ENCODE data around the gene ADAMTS7. TPM values are rescaled to one million over a fixed set of nuclear protein-coding genes. Genes with fewer than 3 reads are reported as not detected.

The ADAMTS7 gene
- total RNA-seq, 1 experiment from 2014 or later, result 12.0 TPM

DNA sequence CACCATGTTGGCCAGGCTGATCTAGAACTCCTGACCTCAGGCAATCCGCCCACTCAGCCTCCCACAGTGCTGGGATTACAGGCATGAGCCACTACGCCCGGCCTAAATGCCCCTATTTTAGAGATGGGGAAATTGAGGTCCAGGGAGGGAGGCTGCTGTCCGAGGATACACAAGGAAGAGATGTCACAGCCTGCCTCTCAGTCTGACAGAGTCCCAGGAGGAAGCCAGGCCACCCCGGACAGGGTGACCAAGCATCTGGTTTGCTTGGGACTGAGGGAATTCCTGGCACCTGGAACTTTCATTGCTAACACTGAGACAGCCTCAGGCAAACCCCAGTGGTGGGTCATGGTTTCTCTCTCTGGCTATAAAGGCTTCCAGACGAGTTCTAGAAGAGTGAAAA, 30.6 kb upstream of the ADAMTS7 start:
- TF ChIP-seq SIN3A (IDR thresholded peaks at IDR 0.05; ENCODE audit: low read depth), result no peak
- TF ChIP-seq, protein P1, sequence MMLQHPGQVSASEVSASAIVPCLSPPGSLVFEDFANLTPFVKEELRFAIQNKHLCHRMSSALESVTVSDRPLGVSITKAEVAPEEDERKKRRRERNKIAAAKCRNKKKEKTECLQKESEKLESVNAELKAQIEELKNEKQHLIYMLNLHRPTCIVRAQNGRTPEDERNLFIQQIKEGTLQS (IDR thresholded peaks at IDR 0.05), result no peak
- no peak for TF ChIP-seq EZH2phosphoT487 (IDR thresholded peaks at IDR 0.05; ENCODE audit: borderline replicate concordance)
- TF ChIP-seq, protein P2, sequence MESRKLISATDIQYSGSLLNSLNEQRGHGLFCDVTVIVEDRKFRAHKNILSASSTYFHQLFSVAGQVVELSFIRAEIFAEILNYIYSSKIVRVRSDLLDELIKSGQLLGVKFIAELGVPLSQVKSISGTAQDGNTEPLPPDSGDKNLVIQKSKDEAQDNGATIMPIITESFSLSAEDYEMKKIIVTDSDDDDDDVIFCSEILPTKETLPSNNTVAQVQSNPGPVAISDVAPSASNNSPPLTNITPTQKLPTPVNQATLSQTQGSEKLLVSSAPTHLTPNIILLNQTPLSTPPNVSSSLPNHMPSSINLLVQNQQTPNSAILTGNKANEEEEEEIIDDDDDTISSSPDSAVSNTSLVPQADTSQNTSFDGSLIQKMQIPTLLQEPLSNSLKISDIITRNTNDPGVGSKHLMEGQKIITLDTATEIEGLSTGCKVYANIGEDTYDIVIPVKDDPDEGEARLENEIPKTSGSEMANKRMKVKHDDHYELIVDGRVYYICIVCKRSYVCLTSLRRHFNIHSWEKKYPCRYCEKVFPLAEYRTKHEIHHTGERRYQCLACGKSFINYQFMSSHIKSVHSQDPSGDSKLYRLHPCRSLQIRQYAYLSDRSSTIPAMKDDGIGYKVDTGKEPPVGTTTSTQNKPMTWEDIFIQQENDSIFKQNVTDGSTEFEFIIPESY (IDR thresholded peaks at IDR 0.05; ENCODE audit: extremely low read depth, insufficient replicate concordance, low read length), result no peak
- no peak for TF ChIP-seq POLR2A (IDR thresholded peaks at IDR 0.05; ENCODE audit: borderline replicate concordance, extremely low read depth, insufficient read depth, insufficient read length)
- no peak for TF ChIP-seq ELF1 (IDR thresholded peaks at IDR 0.05; ENCODE audit: borderline replicate concordance, low read depth)
- no peak for TF ChIP-seq POLR2AphosphoS5 (IDR thresholded peaks at IDR 0.05; ENCODE audit: low read depth, low read length)
- TF ChIP-seq CEBPB (IDR thresholded peaks at IDR 0.05; ENCODE audit: low read depth), result no peak
- TF ChIP-seq, protein P3, sequence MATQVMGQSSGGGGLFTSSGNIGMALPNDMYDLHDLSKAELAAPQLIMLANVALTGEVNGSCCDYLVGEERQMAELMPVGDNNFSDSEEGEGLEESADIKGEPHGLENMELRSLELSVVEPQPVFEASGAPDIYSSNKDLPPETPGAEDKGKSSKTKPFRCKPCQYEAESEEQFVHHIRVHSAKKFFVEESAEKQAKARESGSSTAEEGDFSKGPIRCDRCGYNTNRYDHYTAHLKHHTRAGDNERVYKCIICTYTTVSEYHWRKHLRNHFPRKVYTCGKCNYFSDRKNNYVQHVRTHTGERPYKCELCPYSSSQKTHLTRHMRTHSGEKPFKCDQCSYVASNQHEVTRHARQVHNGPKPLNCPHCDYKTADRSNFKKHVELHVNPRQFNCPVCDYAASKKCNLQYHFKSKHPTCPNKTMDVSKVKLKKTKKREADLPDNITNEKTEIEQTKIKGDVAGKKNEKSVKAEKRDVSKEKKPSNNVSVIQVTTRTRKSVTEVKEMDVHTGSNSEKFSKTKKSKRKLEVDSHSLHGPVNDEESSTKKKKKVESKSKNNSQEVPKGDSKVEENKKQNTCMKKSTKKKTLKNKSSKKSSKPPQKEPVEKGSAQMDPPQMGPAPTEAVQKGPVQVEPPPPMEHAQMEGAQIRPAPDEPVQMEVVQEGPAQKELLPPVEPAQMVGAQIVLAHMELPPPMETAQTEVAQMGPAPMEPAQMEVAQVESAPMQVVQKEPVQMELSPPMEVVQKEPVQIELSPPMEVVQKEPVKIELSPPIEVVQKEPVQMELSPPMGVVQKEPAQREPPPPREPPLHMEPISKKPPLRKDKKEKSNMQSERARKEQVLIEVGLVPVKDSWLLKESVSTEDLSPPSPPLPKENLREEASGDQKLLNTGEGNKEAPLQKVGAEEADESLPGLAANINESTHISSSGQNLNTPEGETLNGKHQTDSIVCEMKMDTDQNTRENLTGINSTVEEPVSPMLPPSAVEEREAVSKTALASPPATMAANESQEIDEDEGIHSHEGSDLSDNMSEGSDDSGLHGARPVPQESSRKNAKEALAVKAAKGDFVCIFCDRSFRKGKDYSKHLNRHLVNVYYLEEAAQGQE (IDR thresholded peaks at IDR 0.05; ENCODE audit: low read depth), result no peak
- TF ChIP-seq, protein P4, sequence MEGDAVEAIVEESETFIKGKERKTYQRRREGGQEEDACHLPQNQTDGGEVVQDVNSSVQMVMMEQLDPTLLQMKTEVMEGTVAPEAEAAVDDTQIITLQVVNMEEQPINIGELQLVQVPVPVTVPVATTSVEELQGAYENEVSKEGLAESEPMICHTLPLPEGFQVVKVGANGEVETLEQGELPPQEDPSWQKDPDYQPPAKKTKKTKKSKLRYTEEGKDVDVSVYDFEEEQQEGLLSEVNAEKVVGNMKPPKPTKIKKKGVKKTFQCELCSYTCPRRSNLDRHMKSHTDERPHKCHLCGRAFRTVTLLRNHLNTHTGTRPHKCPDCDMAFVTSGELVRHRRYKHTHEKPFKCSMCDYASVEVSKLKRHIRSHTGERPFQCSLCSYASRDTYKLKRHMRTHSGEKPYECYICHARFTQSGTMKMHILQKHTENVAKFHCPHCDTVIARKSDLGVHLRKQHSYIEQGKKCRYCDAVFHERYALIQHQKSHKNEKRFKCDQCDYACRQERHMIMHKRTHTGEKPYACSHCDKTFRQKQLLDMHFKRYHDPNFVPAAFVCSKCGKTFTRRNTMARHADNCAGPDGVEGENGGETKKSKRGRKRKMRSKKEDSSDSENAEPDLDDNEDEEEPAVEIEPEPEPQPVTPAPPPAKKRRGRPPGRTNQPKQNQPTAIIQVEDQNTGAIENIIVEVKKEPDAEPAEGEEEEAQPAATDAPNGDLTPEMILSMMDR (IDR thresholded peaks at IDR 0.05 in 2 of 3, conservative IDR thresholded peaks at IDR 0.05 in 1 of 3; ENCODE audit: borderline replicate concordance in 1 of 3, insufficient read depth in 1 of 3, low read depth in 2 of 3, low read length in 2 of 3), result no peak
- no peak for TF ChIP-seq ZNF274 (IDR thresholded peaks at IDR 0.05; ENCODE audit: low read depth, low read length)
- no peak for TF ChIP-seq CBX3 (IDR thresholded peaks at IDR 0.05; ENCODE audit: low read depth)
- no peak for TF ChIP-seq SP1 (IDR thresholded peaks at IDR 0.05; ENCODE audit: low read depth)
- TF ChIP-seq SRF (IDR thresholded peaks at IDR 0.05; ENCODE audit: low read depth), result no peak
- TF ChIP-seq TCF7L2 (IDR thresholded peaks at IDR 0.05; ENCODE audit: borderline replicate concordance, extremely low read depth, insufficient read depth, insufficient read length), result no peak
- no peak for TF ChIP-seq EZH2 (IDR thresholded peaks at IDR 0.05)
- TF ChIP-seq FOSL1 (IDR thresholded peaks at IDR 0.05; ENCODE audit: low read depth), result no peak
- TF ChIP-seq YY1 (IDR thresholded peaks at IDR 0.05; ENCODE audit: extremely low read depth, insufficient replicate concordance, low read depth, low read length), result no peak
- TF ChIP-seq EGR1 (IDR thresholded peaks at IDR 0.05; ENCODE audit: low read depth), result no peak
- Histone ChIP-seq H3K27me3 (ENCODE audit: insufficient read depth, low read length) (no peaks in the 10 kb centered on the region), H3K27ac (ENCODE audit: low read depth, low read length) (no peak overlapping the region), H3K4me2 (ENCODE audit: low read length) (no peak overlapping the region), H3K79me2 (ENCODE audit: insufficient read depth, low read length) (no peaks in the 10 kb centered on the region), H3K36me3 (ENCODE audit: control insufficient read depth in 1 of 2, insufficient read depth in 2 of 2, low read length in 2 of 2) (no peaks in the 10 kb centered on the region), H3K9me3 (ENCODE audit: control insufficient read depth in 1 of 2, insufficient read depth in 1 of 2, low read depth in 1 of 2, low read length in 2 of 2) (no peaks in the 10 kb centered on the region), H2AFZ (ENCODE audit: low read depth, low read length, poor library complexity, severe bottlenecking) (no peak overlapping the region), H3K4me1 (ENCODE audit: control insufficient read depth in 1 of 2, insufficient read depth in 2 of 2, low read length in 2 of 2) (no peaks in the 10 kb centered on the region), H3K9ac (ENCODE audit: low read length) (no peak overlapping the region), H3K9me2 (ENCODE audit: insufficient read depth) (no peaks in the 10 kb centered on the region), H4K20me1 (ENCODE audit: insufficient read depth) (no peaks in the 10 kb centered on the region), H3K4me3 (replicated peaks in 1 of 2; ENCODE audit: low read depth in 1 of 2, low read length in 2 of 2) (no peak overlapping the region)
- no peak for ATAC-seq
- ChIA-PET CTCF (no interaction called here), POLR2A (no interaction called here), RAD21 (ENCODE audit: low non-redundant PET in 1 of 2, low total read pairs in 2 of 2, uncharacterized antibody in 2 of 2, unreplicated experiment in 2 of 2) (no interaction called here)
- DNase-seq (ENCODE audit: low read depth, low spot score), result no peak
- intact Hi-C loops (cut with micrococcal nuclease), result no loop called here
- BruUV-seq (replicated peaks), result no TSS peak

Data from HCT116 (cell line).